ENCODE results near the gene HDAC4. TPM values are rescaled to one million over a fixed set of nuclear protein-coding genes. Genes with fewer than 3 reads are reported as not detected.
A peak's percentile ranks its signal among the peaks of the same experiment; 100 is the strongest.

HDAC4 gene
- total and polyA plus RNA-seq, 12 donors: 3.7 to 40.0 (median 25.5) TPM

DNA sequence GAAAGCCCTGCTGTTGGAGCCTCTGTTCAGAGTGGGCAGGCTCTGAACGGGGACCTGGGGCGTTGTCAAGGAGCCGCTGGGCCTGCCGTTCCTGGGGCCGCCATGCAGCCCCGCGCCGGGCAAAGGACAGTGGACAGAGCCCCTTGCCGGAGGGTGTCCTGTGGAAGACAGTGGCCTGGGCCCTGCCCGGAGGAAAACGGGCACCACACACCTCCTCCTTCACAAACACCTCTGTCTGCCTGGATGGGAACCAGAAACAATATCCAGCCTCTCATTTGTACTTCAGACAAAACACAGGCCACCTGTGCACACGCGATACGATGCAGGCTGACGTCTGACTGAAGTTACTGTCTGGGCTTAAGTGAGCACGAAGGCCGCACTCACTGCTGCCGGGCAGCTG is 319.2 kb downstream of the HDAC4 start:
- Histone ChIP-seq H3K4me3 (no peak overlapping the region), H3K27ac (no peak overlapping the region), H3K27me3 (no peaks in the 10 kb centered on the region), H3K36me3 (peaks cover 0 to 83% (median 16%) of the 10 kb centered on the region in 9 donors), H3K4me1 (no peaks in the 10 kb centered on the region), H3K9me3 (no peaks in the 10 kb centered on the region)
- no peak for ATAC-seq
- 86 to 87% methylated on average over 18 of the region's 18 CpGs for WGBS, 2 donors
- no peak for TF ChIP-seq CTCF (IDR thresholded peaks at IDR 0.05)
- intact Hi-C loops (cut with DNase I): no loop called here
- no peak for DNase-seq

- Histone ChIP-seq H3K36me3 (peaks cover 0 to 86% (median 16%) of the 10 kb centered on the region in 9 donors), H3K4me3 (no peak overlapping the region), H3K9me3 (no peaks in the 10 kb centered on the region), H3K27ac (no peak overlapping the region), H3K27me3 (no peaks in the 10 kb centered on the region), H3K4me1 (peaks cover 0 to 5% (median 0%) of the 10 kb centered on the region in 9 donors)
- WGBS, 2 donors: 95 to 96% methylated on average over 19 of the region's 19 CpGs
- DNase-seq: peak in 1 of 2 donors; percentile 5
- intact Hi-C loops (cut with DNase I): no loop called here
- TF ChIP-seq CTCF (IDR thresholded peaks at IDR 0.05): no peak
- no peak for ATAC-seq
Measured at GRCh38 chr2:239081046-239081445, 319.8 kb downstream of the HDAC4 start.

DNA sequence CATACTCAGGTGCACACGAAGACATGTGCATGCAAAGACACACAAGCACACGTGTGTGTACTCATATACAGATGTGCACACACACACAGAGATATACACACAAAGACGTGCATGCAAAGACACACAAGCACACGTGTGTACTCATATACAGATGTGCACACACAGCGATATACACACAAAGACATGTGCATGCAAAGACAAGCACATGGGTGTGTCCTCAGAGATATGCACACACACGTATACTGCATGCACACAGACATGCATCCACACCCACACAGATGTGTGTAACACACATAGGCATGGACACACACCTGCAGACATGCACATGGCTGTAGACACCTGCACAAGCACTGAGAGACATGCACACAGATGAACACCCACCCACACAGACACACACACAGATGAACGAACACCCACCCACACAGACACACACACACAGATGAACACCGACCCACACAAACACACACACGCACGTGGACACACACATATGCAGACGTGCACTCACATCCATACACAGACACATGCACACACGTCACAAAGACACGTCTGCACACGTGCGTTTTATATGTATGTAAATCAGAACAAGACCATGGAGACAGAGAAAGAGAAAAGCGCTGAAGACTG is 321.0 kb downstream of the HDAC4 start:
- no peaks in the 10 kb centered on the region for H3K9me3 ChIP-seq
- peaks cover 0 to 95% (median 16%) of the 10 kb centered on the region in 9 donors for H3K36me3 ChIP-seq
- 91 to 94% methylated on average over 16 of the region's 16 CpGs for WGBS, 2 donors
- H3K27me3 ChIP-seq: no peaks in the 10 kb centered on the region
- peaks cover 0 to 5% (median 0%) of the 10 kb centered on the region in 9 donors for H3K4me1 ChIP-seq
- intact Hi-C loops (cut with DNase I): no loop called here
- DNase-seq: no peak
- no peak for TF ChIP-seq CTCF (IDR thresholded peaks at IDR 0.05)
- H3K4me3 ChIP-seq: no peak overlapping the region
- H3K27ac ChIP-seq: no peak overlapping the region
- ATAC-seq: no peak

- H3K4me1 ChIP-seq: peaks cover 0 to 5% (median 0%) of the 10 kb centered on the region in 9 donors
- DNase-seq (no peak), ATAC-seq (no peak)
- H3K9me3 ChIP-seq: no peaks in the 10 kb centered on the region
- H3K4me3 ChIP-seq: no peak overlapping the region
- intact Hi-C loops (cut with DNase I): no loop called here
- H3K27me3 ChIP-seq: no peaks in the 10 kb centered on the region
- no peak overlapping the region for H3K27ac ChIP-seq
- WGBS, 2 donors: 87 to 89% methylated on average over 25 of the region's 25 CpGs
- no peak for TF ChIP-seq CTCF (IDR thresholded peaks at IDR 0.05)
- H3K36me3 ChIP-seq: peaks cover 0 to 98% (median 12%) of the 10 kb centered on the region in 9 donors
Measured at GRCh38 chr2:239078128-239078924, 322.5 kb downstream of the HDAC4 start.
